Cardiac fibroblast (primary cell): Measurements from ENCODE around the gene ADA.
"Not testable (repeated sequence)": the region's sequence is repeated elsewhere in the genome, so short reads cannot be mapped to it uniquely, and the experiment has no call there.

Source experiments
- DNase-seq, 2 donors: peaks; one replicate each; pipeline versions ENCODE4 v3.0.0 to v3.0.0-alpha.2; 2010; ENCODE audit warnings: low read depth in 2 of 2
- H3K4me3 ChIP-seq, 2 donors: replicated peaks in 1 of 2; 1 replicate in 1 of 2; 2 replicates in 1 of 2; pipeline ENCODE4 v1.5.1; 2011; ENCODE audit warnings: low read depth in 2 of 2, low read length in 2 of 2, mild to moderate bottlenecking in 2 of 2, moderate library complexity in 1 of 2
- CTCF ChIP-seq: IDR thresholded peaks from one replicate; pipeline ENCODE4 v1.5.1; 2011; ENCODE audit warnings: low read depth, mild to moderate bottlenecking, low read length, inconsistent platforms

The ADA gene

GRCh38 chr20:44651684-44652423 is at the start of gene ADA:
Gene ADA (minus strand): TSS chr20:44651699. CDS start chr20:44651607, 92 bp downstream.
- peak; percentile 43 to 63 for DNase-seq

GRCh38 chr20:44700306-44700705 is 48.8 kb upstream of the ADA start:
- DNase-seq = no peak

More at GRCh38 chr20:44651684-44652423, at the start of gene ADA:
- H3K4me3 ChIP-seq = peak within 1 kb of the TSS; percentile 69 to 71
- TF ChIP-seq CTCF = peak; percentile 10

GRCh38 chr20:44698351-44698750 is 46.9 kb upstream of the ADA start:
- TF ChIP-seq CTCF = no peak
- H3K4me3 ChIP-seq = no peak overlapping the region
- no peak for DNase-seq

More at GRCh38 chr20:44700306-44700705, 48.8 kb upstream of the ADA start:
- TF ChIP-seq CTCF = no peak
- no peak overlapping the region for H3K4me3 ChIP-seq

- not testable (repeated sequence) for H3K4me3 ChIP-seq, DNase-seq
Observed at GRCh38 chr20:44697041-44697440, 45.5 kb upstream of the ADA start.

GRCh38 chr20:44696315-44696714 is 44.8 kb upstream of the ADA start:
- TF ChIP-seq CTCF = peak; percentile 13
- DNase-seq = no peak
- H3K4me3 ChIP-seq = no peak overlapping the region

- no peak for TF ChIP-seq CTCF
- H3K4me3 ChIP-seq = no peak overlapping the region
- DNase-seq = peak; percentile 57
Observed at GRCh38 chr20:44695674-44696300, 44.3 kb upstream of the ADA start.

GRCh38 chr20:44695295-44695673 is 43.8 kb upstream of the ADA start:
- TF ChIP-seq CTCF = no peak
- H3K4me3 ChIP-seq = no peak overlapping the region
- DNase-seq = no peak
